Measurements from ENCODE around the gene ANGEL1.

Gene ANGEL1

GRCh38 chr14:76820700-76821099, 8.0 kb upstream of the ANGEL1 start:
- in situ Hi-C loops (cut with MboI; ENCODE audit: low sequenced_read_pairs) = no loop called here

- in situ Hi-C loops (cut with MboI; ENCODE audit: low sequenced_read_pairs) = no loop called here
These were observed 2.3 kb upstream of the ANGEL1 start for GRCh38 chr14:76814726-76815645.

- in situ Hi-C loops (cut with MboI; ENCODE audit: low sequenced_read_pairs) = no loop called here
These were observed 625 bp downstream of the ANGEL1 start for GRCh38 chr14:76812093-76812421.

- in situ Hi-C loops (cut with MboI; ENCODE audit: low sequenced_read_pairs) = no loop called here
These were observed 1.1 kb downstream of the ANGEL1 start for GRCh38 chr14:76811561-76811960.

- in situ Hi-C loops (cut with MboI; ENCODE audit: low sequenced_read_pairs) = no loop called here
These were observed 1.7 kb downstream of the ANGEL1 start for GRCh38 chr14:76810953-76811400.

GRCh38 chr14:76810525-76810924, 2.2 kb downstream of the ANGEL1 start:
- in situ Hi-C loops (cut with MboI; ENCODE audit: low sequenced_read_pairs) = no loop called here

- in situ Hi-C loops (cut with MboI; ENCODE audit: low sequenced_read_pairs) = no loop called here
These were observed 3.7 kb downstream of the ANGEL1 start for GRCh38 chr14:76808990-76809389.

- in situ Hi-C loops (cut with MboI; ENCODE audit: low sequenced_read_pairs) = no loop called here
These were observed 4.7 kb downstream of the ANGEL1 start for GRCh38 chr14:76808011-76808410.

- in situ Hi-C loops (cut with MboI; ENCODE audit: low sequenced_read_pairs) = no loop called here
These were observed 6.2 kb downstream of the ANGEL1 start for GRCh38 chr14:76806446-76806845.

GRCh38 chr14:76793956-76794355, 18.7 kb downstream of the ANGEL1 start:
- in situ Hi-C loops (cut with MboI; ENCODE audit: low sequenced_read_pairs) = no loop called here

GRCh38 chr14:76793324-76793723, 19.4 kb downstream of the ANGEL1 start:
- in situ Hi-C loops (cut with MboI; ENCODE audit: low sequenced_read_pairs) = no loop called here

GRCh38 chr14:76792422-76792821, 20.3 kb downstream of the ANGEL1 start:
- in situ Hi-C loops (cut with MboI; ENCODE audit: low sequenced_read_pairs) = no loop called here

- in situ Hi-C loops (cut with MboI; ENCODE audit: low sequenced_read_pairs) = no loop called here
These were observed 26.1 kb downstream of the ANGEL1 start for GRCh38 chr14:76786601-76787000.

GRCh38 chr14:76784881-76785280, 27.8 kb downstream of the ANGEL1 start:
- in situ Hi-C loops (cut with MboI; ENCODE audit: low sequenced_read_pairs) = no loop called here

- in situ Hi-C loops (cut with MboI; ENCODE audit: low sequenced_read_pairs) = no loop called here
These were observed 28.3 kb downstream of the ANGEL1 start for GRCh38 chr14:76784266-76784874.

GRCh38 chr14:76782885-76783566, 29.7 kb downstream of the ANGEL1 start:
- in situ Hi-C loops (cut with MboI; ENCODE audit: low sequenced_read_pairs) = no loop called here

GRCh38 chr14:76782115-76782884, 30.4 kb downstream of the ANGEL1 start:
- in situ Hi-C loops (cut with MboI; ENCODE audit: low sequenced_read_pairs) = no loop called here

- in situ Hi-C loops (cut with MboI; ENCODE audit: low sequenced_read_pairs) = no loop called here
These were observed 31.0 kb downstream of the ANGEL1 start for GRCh38 chr14:76781648-76782051.

GRCh38 chr14:76780875-76781647, 31.6 kb downstream of the ANGEL1 start:
- in situ Hi-C loops (cut with MboI; ENCODE audit: low sequenced_read_pairs) = no loop called here

- in situ Hi-C loops (cut with MboI; ENCODE audit: low sequenced_read_pairs) = no loop called here
These were observed 32.3 kb downstream of the ANGEL1 start for GRCh38 chr14:76780360-76780759.
